Panc1 (cell line): Measurements from ENCODE around the gene ITGB5. TPM values are rescaled to one million over a fixed set of nuclear protein-coding genes. Genes with fewer than 3 reads are reported as not detected.

ENCODE experiments used
- ATAC-seq: fragments of 200-7000 bp; cut with Tn5 transposase; 2 replicates; pipeline ENCODE4 v1.9.1; 2020; ENCODE audit warnings: mild to moderate bottlenecking, moderate library complexity
- BruUV-seq: library from RNA; stranded (reverse); fragments of 400-500 nt; replicated peaks from 2 replicates; lab custom pipeline; 2021; lab: Mats Ljungman, UMichigan
- CTCF ChIA-PET: fragments of 300-600 bp; sonication (Branson Sonifier 250); formaldehyde crosslinking; loops from one replicate; lab custom pipeline; 2022; ENCODE audit warnings: antibody characterized with exemption; lab: Charles Lee
- POLR2A ChIA-PET: fragments of 300-600 bp; sonication (Branson Sonifier 250); formaldehyde crosslinking; loops from one replicate; lab custom pipeline; 2022; ENCODE audit warnings: antibody characterized with exemption; lab: Charles Lee
- DNase-seq: peaks from one replicate; pipeline ENCODE4 v3.0.0-alpha.2; 2010; ENCODE audit warnings: low read depth, low spot score
- H3K27ac ChIP-seq: 2 replicates; pipeline ENCODE4 v1.5.1; 2011; ENCODE audit warnings: mild to moderate bottlenecking, low read length, inconsistent platforms
- H3K27me3 ChIP-seq: fragments of 200-500 bp; sonication (Bioruptor generic); 2 replicates; pipeline ENCODE4 v1.6.0; 2014; ENCODE audit warnings: low read length, inconsistent platforms; ENCODE audit not compliant: control insufficient read depth, insufficient read depth
- H3K36me3 ChIP-seq: fragments of 200-500 bp; sonication (Bioruptor generic); 2 replicates; pipeline ENCODE4 v1.5.1; 2014; ENCODE audit warnings: inconsistent platforms, mild to moderate bottlenecking, low read length, moderate library complexity; ENCODE audit not compliant: control insufficient read depth, insufficient read depth
- H3K4me1 ChIP-seq: 2 replicates; pipeline ENCODE4 v1.5.1; 2011; ENCODE audit warnings: inconsistent platforms, mild to moderate bottlenecking, low read length, moderate library complexity; ENCODE audit not compliant: control insufficient read depth, insufficient read depth
- H3K4me3 ChIP-seq, 2 experiments: 2 replicates each; pipeline ENCODE4 v1.5.1; 2011 to 2012; ENCODE audit warnings: low read depth in 2 of 2, low read length in 2 of 2, mild to moderate bottlenecking in 2 of 2, inconsistent platforms in 1 of 2, moderate library complexity in 1 of 2
- H3K9me3 ChIP-seq: fragments of 200-500 bp; sonication (Bioruptor generic); 2 replicates; pipeline ENCODE4 v1.5.1; 2014; ENCODE audit warnings: low read depth, mild to moderate bottlenecking, inconsistent platforms, low read length, moderate library complexity; ENCODE audit not compliant: control insufficient read depth, insufficient read depth
- CTCF ChIP-seq: fragments of 450-650 bp; IDR thresholded peaks from 2 replicates; pipeline ENCODE4 v1.5.1; 2017; ENCODE audit warnings: mild to moderate bottlenecking
- POLR2AphosphoS5 ChIP-seq: IDR thresholded peaks from 2 replicates; pipeline ENCODE4 v1.6.1; 2012; ENCODE audit warnings: mild to moderate bottlenecking, low read depth, low read length, moderate library complexity
- REST ChIP-seq, 2 experiments: IDR thresholded peaks; 2 replicates each; pipeline ENCODE4 v1.6.1; 2011 to 2012; ENCODE audit warnings: low read depth in 2 of 2, control low read depth in 1 of 2, low read length in 1 of 2, mild to moderate bottlenecking in 1 of 2, moderate library complexity in 1 of 2; ENCODE audit not compliant: insufficient read depth in 1 of 2
- SIN3A ChIP-seq: IDR thresholded peaks from 2 replicates; pipeline ENCODE4 v1.6.1; 2012; ENCODE audit warnings: low read depth, mild to moderate bottlenecking, low read length, moderate library complexity, borderline replicate concordance; ENCODE audit not compliant: insufficient read depth
- TCF7L2 ChIP-seq: IDR thresholded peaks from 2 replicates; pipeline ENCODE4 v1.6.1; 2011; ENCODE audit warnings: mild to moderate bottlenecking, low read depth, low read length, inconsistent platforms
- in situ Hi-C: cut with HindIII; loops from 2 replicates; pipeline ENCODE4 v1.10.0; 2016; ENCODE audit warnings: low sequenced_read_pairs, low pct_unique_long_range_greater_than_20kb
- intact Hi-C: fragments of 100-400 bp; cut with micrococcal nuclease; formaldehyde crosslinking; loops from one replicate; pipeline ENCODE4 v1.10.0; 2022; ENCODE audit not compliant: unreplicated experiment
- total RNA-seq: library from RNA; stranded (reverse); gene quantifications from one replicate; pipeline ENCODE4 v1.2.1, GENCODE V29; 2021; ENCODE audit not compliant: unreplicated experiment

ITGB5 gene
- total RNA-seq, 1 experiment from 2014 or later, result 446 TPM

GRCh38 chr3:124824286-124824915, 62.8 kb downstream of the ITGB5 start:
- CTCF ChIA-PET, result no interaction called here
- no peak for ATAC-seq
- in situ Hi-C loops, result no loop called here

GRCh38 chr3:124823648-124824047, 63.5 kb downstream of the ITGB5 start:
- DNase-seq, result no peak
- Histone ChIP-seq H3K4me1 (peaks cover 14% of the 10 kb centered on the region), H3K9me3 (no peaks in the 10 kb centered on the region), H3K36me3 (peaks cover 13% of the 10 kb centered on the region; the same call in 1 of the 2 replicates), H3K27me3 (no peaks in the 10 kb centered on the region), H3K4me3 (no peak overlapping the region), H3K27ac (no peak overlapping the region)
- no peak for ATAC-seq
- ChIA-PET POLR2A (no interaction called here), CTCF (no interaction called here)
- TF ChIP-seq TCF7L2, result no peak
- no peak for TF ChIP-seq CTCF
- TF ChIP-seq REST (IDR thresholded peaks at IDR 0.05; ENCODE audit: insufficient read depth in 1 of 2, low read depth in 2 of 2, low read length in 1 of 2), result no peak
- TF ChIP-seq POLR2AphosphoS5, result no peak
- no peak for TF ChIP-seq SIN3A
- in situ Hi-C loops (no loop called here), intact Hi-C loops (no loop called here)
- BruUV-seq, result no TSS peak

More at GRCh38 chr3:124824286-124824915, 62.8 kb downstream of the ITGB5 start:
- Histone ChIP-seq H3K27me3 (no peaks in the 10 kb centered on the region), H3K4me1 (peaks cover 14% of the 10 kb centered on the region), H3K4me3 (no peak overlapping the region), H3K27ac (no peak overlapping the region), H3K9me3 (no peaks in the 10 kb centered on the region), H3K36me3 (peaks cover 11% of the 10 kb centered on the region; the same call in 1 of the 2 replicates)
- intact Hi-C loops, result no loop called here
- no TSS peak for BruUV-seq
- DNase-seq, result no peak
- TF ChIP-seq REST (IDR thresholded peaks at IDR 0.05; ENCODE audit: insufficient read depth in 1 of 2, low read depth in 2 of 2, low read length in 1 of 2), result no peak
- no peak for TF ChIP-seq CTCF
- no peak for TF ChIP-seq POLR2AphosphoS5
- TF ChIP-seq TCF7L2, result no peak
- TF ChIP-seq SIN3A, result no peak
- POLR2A ChIA-PET, result no interaction called here
